Measurements from ENCODE around the gene RMND5B.

Gene RMND5B

DNA sequence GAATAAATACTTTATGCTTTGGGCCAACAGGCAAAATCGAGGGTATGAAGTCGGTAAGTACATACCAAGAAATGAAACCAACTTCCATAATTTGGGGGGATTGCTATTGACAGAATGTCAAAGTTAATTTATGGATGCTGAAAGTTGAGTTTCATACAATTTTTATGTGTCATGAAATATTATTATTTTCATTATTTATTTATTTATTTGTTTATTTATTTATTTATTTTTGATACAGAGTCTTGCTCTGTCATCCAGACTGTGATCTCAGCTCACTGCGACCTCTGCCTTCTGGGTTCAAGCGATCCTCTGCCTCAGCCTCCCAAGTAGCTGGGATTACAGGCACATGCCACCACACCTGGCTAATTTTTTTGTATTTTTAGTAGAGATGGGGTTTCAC is 60.8 kb downstream of the RMND5B start:
- Histone ChIP-seq H3K9me3 (ENCODE audit: control insufficient read depth, insufficient read depth, low read length) (no peaks in the 10 kb centered on the region), H3K27ac (ENCODE audit: low read depth, low read length) (no peak overlapping the region), H3K9me2 (replicated peaks; ENCODE audit: control insufficient read depth, low read length) (no peaks in the 10 kb centered on the region), H3K4me2 (ENCODE audit: low read length) (no peak overlapping the region), H4K20me1 (ENCODE audit: control insufficient read depth, insufficient read depth, low read depth, low read length) (no peaks in the 10 kb centered on the region), H3K27me3 (ENCODE audit: control insufficient read depth, low read length) (peaks cover 31% of the 10 kb centered on the region), H3K79me2 (ENCODE audit: control insufficient read depth, low read length) (no peaks in the 10 kb centered on the region), H3K36me3 (ENCODE audit: control insufficient read depth, low read length) (no peaks in the 10 kb centered on the region), H3K4me1 (ENCODE audit: control insufficient read depth, low read length) (peaks cover 4% of the 10 kb centered on the region; the same call in 1 of the 2 replicates), H3K4me3 (ENCODE audit: low read length) (no peak overlapping the region), H3F3A (ENCODE audit: control insufficient read depth, insufficient read depth) (no peaks in the 10 kb centered on the region)
- TF ChIP-seq, protein P1, sequence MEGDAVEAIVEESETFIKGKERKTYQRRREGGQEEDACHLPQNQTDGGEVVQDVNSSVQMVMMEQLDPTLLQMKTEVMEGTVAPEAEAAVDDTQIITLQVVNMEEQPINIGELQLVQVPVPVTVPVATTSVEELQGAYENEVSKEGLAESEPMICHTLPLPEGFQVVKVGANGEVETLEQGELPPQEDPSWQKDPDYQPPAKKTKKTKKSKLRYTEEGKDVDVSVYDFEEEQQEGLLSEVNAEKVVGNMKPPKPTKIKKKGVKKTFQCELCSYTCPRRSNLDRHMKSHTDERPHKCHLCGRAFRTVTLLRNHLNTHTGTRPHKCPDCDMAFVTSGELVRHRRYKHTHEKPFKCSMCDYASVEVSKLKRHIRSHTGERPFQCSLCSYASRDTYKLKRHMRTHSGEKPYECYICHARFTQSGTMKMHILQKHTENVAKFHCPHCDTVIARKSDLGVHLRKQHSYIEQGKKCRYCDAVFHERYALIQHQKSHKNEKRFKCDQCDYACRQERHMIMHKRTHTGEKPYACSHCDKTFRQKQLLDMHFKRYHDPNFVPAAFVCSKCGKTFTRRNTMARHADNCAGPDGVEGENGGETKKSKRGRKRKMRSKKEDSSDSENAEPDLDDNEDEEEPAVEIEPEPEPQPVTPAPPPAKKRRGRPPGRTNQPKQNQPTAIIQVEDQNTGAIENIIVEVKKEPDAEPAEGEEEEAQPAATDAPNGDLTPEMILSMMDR (IDR thresholded peaks at IDR 0.05; ENCODE audit: low read depth, low read length, poor library complexity, severe bottlenecking), result no peak
- TF ChIP-seq EZH2phosphoT487 (IDR thresholded peaks at IDR 0.05; ENCODE audit: borderline replicate concordance, low read length), result no peak

DNA sequence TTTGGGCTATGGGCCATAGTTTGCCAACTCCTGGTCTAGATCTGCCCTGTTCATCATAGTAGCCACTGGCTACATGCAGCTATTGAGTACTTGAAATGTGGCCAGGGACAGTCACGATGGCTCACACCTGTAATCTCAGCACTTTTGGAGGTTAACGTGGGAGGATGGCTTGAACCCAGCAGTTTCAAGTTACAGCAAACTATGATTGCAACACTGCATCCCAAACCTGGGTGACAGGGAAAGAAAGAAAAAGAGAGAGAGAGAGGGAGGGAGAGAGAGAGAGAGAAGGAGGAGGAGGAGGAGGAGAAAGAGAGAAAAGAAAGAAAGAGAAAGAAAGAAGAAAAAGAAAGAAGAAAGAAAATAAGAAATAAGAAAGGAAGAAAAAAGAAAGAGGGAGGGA is 61.4 kb downstream of the RMND5B start:
- Histone ChIP-seq H3K4me3 (ENCODE audit: low read length) (no peak overlapping the region), H3K4me2 (ENCODE audit: low read length) (no peak overlapping the region), H3K36me3 (ENCODE audit: control insufficient read depth, low read length) (no peaks in the 10 kb centered on the region), H3K27me3 (ENCODE audit: control insufficient read depth, low read length) (peaks cover 31% of the 10 kb centered on the region), H3F3A (ENCODE audit: control insufficient read depth, insufficient read depth) (no peaks in the 10 kb centered on the region), H3K27ac (ENCODE audit: low read depth, low read length) (no peak overlapping the region), H3K9me2 (replicated peaks; ENCODE audit: control insufficient read depth, low read length) (no peaks in the 10 kb centered on the region), H3K9me3 (ENCODE audit: control insufficient read depth, insufficient read depth, low read length) (no peaks in the 10 kb centered on the region), H3K79me2 (ENCODE audit: control insufficient read depth, low read length) (no peaks in the 10 kb centered on the region), H4K20me1 (ENCODE audit: control insufficient read depth, insufficient read depth, low read depth, low read length) (no peaks in the 10 kb centered on the region), H3K4me1 (ENCODE audit: control insufficient read depth, low read length) (peaks cover 4% of the 10 kb centered on the region; the same call in 1 of the 2 replicates)
- no peak for TF ChIP-seq EZH2phosphoT487 (IDR thresholded peaks at IDR 0.05; ENCODE audit: borderline replicate concordance, low read length)
- TF ChIP-seq, protein P1 (IDR thresholded peaks at IDR 0.05; ENCODE audit: low read depth, low read length, poor library complexity, severe bottlenecking), result no peak

DNA sequence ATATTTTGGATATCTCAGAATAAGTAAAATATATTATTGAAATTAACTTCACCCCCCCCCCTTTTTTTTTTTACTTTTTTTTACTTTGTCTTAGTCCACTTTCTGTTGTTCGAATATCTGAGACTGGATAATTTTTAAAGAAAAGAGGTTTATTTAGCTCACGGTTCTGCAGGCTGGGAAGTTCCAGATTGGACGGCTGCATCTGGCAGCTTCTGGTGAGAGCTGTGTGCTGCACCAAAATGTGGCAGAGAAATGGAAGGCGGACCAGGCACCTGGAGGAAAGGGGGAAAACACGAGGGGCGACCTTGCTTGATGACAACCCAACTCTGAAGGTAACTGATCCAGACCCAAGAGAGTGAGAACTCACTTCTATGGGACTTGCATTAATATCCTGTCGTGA is 62.0 kb downstream of the RMND5B start:
- H3K4me2 ChIP-seq (ENCODE audit: low read length), result no peak overlapping the region
- H3K9me2 ChIP-seq (replicated peaks; ENCODE audit: control insufficient read depth, low read length), result no peaks in the 10 kb centered on the region
- H3K4me1 ChIP-seq (ENCODE audit: control insufficient read depth, low read length), result peaks cover 4% of the 10 kb centered on the region; the same call in 1 of the 2 replicates
- no peaks in the 10 kb centered on the region for H3F3A ChIP-seq (ENCODE audit: control insufficient read depth, insufficient read depth)
- no peaks in the 10 kb centered on the region for H3K9me3 ChIP-seq (ENCODE audit: control insufficient read depth, insufficient read depth, low read length)
- no peak overlapping the region for H3K4me3 ChIP-seq (ENCODE audit: low read length)
- no peak overlapping the region for H3K27ac ChIP-seq (ENCODE audit: low read depth, low read length)
- H3K79me2 ChIP-seq (ENCODE audit: control insufficient read depth, low read length), result no peaks in the 10 kb centered on the region
- no peaks in the 10 kb centered on the region for H4K20me1 ChIP-seq (ENCODE audit: control insufficient read depth, insufficient read depth, low read depth, low read length)
- peaks cover 31% of the 10 kb centered on the region for H3K27me3 ChIP-seq (ENCODE audit: control insufficient read depth, low read length)
- no peak for TF ChIP-seq EZH2phosphoT487 (IDR thresholded peaks at IDR 0.05; ENCODE audit: borderline replicate concordance, low read length)
- TF ChIP-seq, protein P1 (IDR thresholded peaks at IDR 0.05; ENCODE audit: low read depth, low read length, poor library complexity, severe bottlenecking), result no peak
- H3K36me3 ChIP-seq (ENCODE audit: control insufficient read depth, low read length), result no peaks in the 10 kb centered on the region

Data from DOHH2 (cell line).